Stimulated activated naive CD8-positive, alpha-beta T cell treated with anti-CD3 and anti-CD28 coated beads, Interleukin-15, Interleukin-2, amounts not matched to agents 100 U/mL and 50 U/mL, for 24 hours (primary cell): ENCODE measurements around the gene BMP15.

Experiments
- ATAC-seq: fragments of 150-1000 bp; cut with Tn5 transposase; one replicate; pipeline ENCODE4 v1.10.0; 2021
- DNase-seq: peaks from one replicate; pipeline ENCODE4 v3.0.0; 2021

Gene BMP15

GRCh38 chrX:50910685-50911176, at the start of gene BMP15:
Gene BMP15, plus strand, starts transcription at chrX:50910735. Its CDS starts 49 bp downstream, at chrX:50910784.
- DNase-seq, result no peak

GRCh38 chrX:50863471-50863870, 47.1 kb upstream of the BMP15 start:
- ATAC-seq (no peak), DNase-seq (no peak)

More at GRCh38 chrX:50910685-50911176, at the start of gene BMP15:
- no peak for ATAC-seq

DNA sequence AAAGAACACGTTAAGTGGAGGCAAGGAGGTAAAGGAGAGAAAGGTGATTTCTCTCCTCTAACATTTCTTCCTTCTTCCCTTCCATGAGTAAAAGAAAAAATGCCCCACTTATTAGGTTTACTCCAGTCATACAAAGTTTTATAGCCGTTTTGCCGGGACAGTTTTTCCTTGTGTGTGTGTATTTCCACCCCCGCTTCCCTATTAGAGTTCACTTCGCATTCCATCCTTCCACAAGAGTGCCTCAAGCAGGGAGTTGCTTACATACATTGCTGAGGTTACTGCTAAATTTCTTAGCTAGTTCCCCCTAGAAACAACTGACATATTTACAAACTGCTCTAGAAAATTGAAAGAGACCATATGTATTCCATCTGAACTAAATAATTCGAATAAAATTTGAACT, 45.2 kb upstream of the BMP15 start:
- no peak for DNase-seq
- no peak for ATAC-seq

DNA sequence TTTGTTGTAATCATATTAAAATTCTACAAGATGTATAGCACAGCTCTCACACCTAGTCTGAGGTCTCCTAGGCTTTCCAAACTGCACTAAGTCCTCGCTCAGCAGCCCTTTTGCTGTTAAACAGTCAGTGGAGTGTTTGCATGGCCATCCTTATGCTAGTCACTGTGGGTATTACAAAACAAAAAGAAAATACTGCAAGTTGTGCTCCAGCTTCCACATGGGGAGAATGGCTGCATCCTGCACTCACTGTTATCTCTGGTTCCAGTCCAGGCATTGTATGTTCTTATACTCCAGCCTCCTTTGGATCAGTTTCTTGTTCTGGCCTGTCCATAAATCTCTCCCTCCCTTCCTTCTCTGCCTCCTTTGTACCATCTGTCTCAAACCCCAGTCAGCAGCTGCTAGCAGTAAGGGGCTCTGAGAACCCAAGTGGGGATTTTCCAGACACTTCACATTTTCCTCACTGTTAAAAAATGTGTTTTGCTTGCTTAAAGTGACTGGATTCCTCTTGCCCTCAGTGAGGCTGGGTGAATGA, 38.5 kb upstream of the BMP15 start:
- ATAC-seq, result no peak
- DNase-seq, result no peak

GRCh38 chrX:50874876-50875275, 35.7 kb upstream of the BMP15 start:
- no peak for DNase-seq
- ATAC-seq, result no peak

DNA sequence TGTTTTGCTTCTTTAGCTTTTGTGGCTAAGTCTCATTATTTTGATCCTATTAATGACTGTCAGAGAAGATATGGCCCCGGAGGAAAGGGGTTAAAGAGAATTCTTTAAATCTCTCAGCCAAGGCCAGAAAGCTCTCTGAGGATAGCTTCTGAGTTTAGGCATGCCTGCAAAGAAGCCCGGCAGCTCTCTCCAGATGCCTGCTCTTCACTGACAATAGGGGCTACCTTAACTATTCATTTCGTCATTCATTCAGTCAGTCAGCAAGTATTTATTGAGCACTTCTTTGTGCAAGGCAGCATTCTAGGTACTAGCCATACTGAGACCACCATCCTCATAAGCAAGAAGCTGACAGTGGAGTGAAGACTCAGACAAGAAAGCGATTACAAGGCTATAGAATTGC, 34.0 kb upstream of the BMP15 start:
- ATAC-seq (no peak), DNase-seq (no peak)

GRCh38 chrX:50877310-50877709, 33.2 kb upstream of the BMP15 start:
- no peak for ATAC-seq
- no peak for DNase-seq

GRCh38 chrX:50881028-50881427, 29.5 kb upstream of the BMP15 start:
- ATAC-seq (no peak), DNase-seq (no peak)

- DNase-seq (no peak), ATAC-seq (no peak)
These were observed 21.7 kb upstream of the BMP15 start for GRCh38 chrX:50888884-50889283.

DNA sequence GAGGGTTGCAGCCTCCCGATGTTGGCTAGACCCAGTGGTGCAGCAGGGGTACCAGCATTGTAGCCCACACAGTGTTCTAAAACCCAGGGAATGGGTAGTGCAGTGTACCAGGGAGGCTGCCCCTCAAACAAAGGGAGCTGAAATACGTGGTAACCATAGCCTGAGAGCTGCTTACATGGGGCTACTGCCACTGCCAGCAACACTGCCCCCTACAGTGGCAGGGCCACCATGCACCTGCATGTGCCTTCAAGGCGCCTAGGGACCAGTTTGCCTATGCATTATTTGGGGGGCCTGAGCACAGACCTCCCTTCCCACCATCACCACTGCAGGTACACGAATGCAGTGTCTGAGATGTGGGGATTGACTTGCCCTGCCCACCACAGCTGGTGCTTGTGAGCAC, 21.0 kb upstream of the BMP15 start:
- DNase-seq, result no peak
- no peak for ATAC-seq

- DNase-seq (no peak), ATAC-seq (no peak)
These were observed 17.5 kb upstream of the BMP15 start for GRCh38 chrX:50893047-50893446.

DNA sequence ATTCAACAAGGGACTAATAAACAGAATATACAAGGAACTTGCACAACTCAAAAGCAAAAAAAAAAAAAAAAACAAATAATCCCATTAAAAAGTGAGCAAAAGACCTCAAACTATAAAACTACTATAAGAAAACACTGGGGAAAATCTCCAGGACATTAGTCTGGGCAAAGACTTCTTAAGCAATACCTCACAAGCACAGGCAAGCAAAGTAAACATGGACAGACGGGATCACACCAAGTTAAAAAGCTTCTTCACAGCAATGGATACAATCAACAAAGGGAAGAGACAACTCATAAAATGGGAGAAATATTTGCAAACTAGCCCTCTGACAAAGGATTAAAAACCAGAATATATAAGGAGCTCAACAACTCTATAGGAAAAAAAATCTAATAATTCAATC, 17.1 kb upstream of the BMP15 start:
- ATAC-seq, result no peak
- no peak for DNase-seq

DNA sequence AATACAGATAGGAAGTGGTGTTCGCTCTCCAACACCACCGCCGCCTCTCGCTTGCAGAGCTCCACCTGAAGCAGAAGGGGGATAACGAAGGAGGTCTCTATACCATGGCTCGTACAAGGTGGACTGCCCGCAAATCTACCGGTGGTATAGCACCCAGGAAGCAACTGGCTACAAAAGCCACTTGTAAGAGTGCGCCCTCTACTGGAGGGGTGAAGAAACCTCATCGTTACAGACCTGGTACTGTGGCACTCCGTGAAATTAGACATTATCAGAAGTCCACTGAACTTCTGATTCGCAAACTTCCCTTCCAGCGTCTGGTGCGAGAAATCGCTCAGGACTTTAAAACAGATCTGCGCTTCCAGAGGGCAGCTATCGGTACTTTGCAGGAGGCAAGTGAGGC, 5.2 kb upstream of the BMP15 start:
- DNase-seq (peak; percentile 4), ATAC-seq (no peak)

GRCh38 chrX:50913520-50913919, 3.0 kb downstream of the BMP15 start:
- DNase-seq (no peak), ATAC-seq (no peak)

DNA sequence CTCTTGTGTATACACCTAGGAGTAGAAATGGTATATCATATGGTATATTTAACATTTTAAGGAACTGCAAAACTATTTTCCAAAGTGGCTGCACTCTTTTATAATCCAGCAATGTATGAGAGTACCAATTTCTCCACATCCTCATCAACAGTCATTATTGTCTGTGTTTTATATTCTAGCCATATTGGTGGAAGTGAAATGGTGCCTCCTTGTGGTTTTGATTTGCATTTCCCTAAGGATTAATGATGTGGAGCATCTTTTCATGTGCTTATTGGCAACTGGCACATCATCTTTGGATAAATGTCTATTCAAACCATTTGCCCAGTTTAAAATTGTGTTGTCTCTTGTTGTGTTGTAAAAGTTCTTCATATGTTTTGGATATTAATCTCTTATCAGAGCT, 9.6 kb downstream of the BMP15 start:
- DNase-seq, result no peak
- ATAC-seq, result no peak

- ATAC-seq, result no peak
- DNase-seq, result no peak
These were observed 16.6 kb downstream of the BMP15 start for GRCh38 chrX:50927127-50927526.

DNA sequence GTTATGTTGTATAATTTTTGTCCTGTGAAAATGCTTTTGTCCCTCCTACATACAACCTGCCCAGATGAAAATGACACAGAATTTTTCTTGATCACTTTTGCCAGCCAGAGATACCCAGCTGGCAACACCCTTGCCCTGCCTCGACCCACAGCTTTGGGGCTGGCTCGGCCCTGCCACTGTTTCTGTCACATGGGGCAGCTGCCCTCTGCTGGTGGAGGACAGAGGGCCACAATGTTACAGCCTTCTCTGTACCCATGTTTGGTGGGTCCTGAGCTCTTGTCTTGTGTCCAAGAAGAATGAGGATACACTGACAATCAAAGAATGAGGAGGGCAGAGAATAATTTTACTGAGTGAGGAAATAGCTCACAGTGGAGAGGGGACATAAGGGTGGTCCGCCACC, 31.1 kb downstream of the BMP15 start:
- no peak for ATAC-seq
- DNase-seq, result no peak

- ATAC-seq (no peak), DNase-seq (no peak)
These were observed 31.9 kb downstream of the BMP15 start for GRCh38 chrX:50942471-50942870.

GRCh38 chrX:50952406-50952805, 41.9 kb downstream of the BMP15 start:
- DNase-seq (no peak), ATAC-seq (no peak)

DNA sequence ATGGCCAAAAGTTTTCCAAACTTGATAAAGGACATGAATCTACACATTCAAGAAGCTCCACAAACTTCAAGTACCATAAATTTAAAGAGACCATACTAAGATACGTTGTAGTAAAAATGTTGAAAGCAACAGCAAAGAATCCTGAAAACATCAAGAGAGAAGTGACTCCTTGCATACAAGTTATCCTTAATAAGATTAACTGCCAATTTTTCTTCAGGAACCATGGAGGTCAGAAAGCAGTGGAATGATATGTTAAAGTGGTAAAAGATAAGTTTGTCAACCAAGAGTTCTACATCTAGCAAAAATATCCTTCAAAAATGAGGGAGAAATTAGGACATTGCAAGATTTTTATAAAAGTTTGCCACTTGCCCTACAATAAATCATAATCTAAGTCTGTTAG, 43.3 kb downstream of the BMP15 start:
- ATAC-seq, result no peak
- no peak for DNase-seq

DNA sequence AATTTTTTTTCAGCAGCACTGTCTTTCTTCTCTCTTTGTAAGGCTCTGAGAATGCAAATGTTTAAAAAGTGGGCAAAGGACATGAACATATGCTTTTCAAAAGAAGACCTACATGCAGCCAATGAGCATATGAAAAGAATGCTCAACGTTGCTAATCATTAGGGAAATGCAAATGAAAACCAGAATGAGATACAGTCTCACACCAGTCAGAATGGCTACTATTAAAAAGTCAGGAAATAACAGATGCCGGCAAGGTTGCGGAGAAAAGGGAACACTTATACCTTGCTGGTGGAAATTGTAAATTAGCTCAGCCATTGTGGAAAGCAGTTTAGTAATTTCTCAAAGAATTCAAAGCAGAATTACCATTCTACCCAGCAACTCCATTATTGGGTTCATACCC, 51.6 kb downstream of the BMP15 start:
- ATAC-seq, result no peak

GRCh38 chrX:50963842-50964241, 53.3 kb downstream of the BMP15 start:
- DNase-seq (no peak), ATAC-seq (no peak)

More for the DNA sequence above, 51.6 kb downstream of the BMP15 start:
- no peak for DNase-seq
